SK-N-SH treated with all-trans-retinoic acid at 6 μM for 48 hours (cell line): ENCODE data around the gene FKBP2.

Experiments used
- OSR1 ChIP-seq: fragments of 250-450 bp; sonication (Bioruptor Pico); IDR thresholded peaks from 2 replicates; pipeline ENCODE4 v1.8.0; 2022; ENCODE audit warnings: moderate library complexity, mild to moderate bottlenecking, inconsistent platforms
- PPARA ChIP-seq: fragments of 250-450 bp; sonication (Bioruptor Pico); IDR thresholded peaks from 2 replicates; pipeline ENCODE4 v1.5.0; 2020; ENCODE audit warnings: mild to moderate bottlenecking, borderline replicate concordance
- RARB ChIP-seq: fragments of 250-450 bp; sonication (Bioruptor Pico); IDR thresholded peaks from 2 replicates; pipeline ENCODE4 v1.8.0; 2021; ENCODE audit warnings: mild to moderate bottlenecking, moderate library complexity
- SNAI2 ChIP-seq: fragments of 250-450 bp; sonication (Bioruptor Pico); IDR thresholded peaks from 2 replicates; pipeline ENCODE4 v1.5.0; 2020; ENCODE audit warnings: mild to moderate bottlenecking, moderate library complexity
- TCF4 ChIP-seq: fragments of 250-450 bp; sonication (Bioruptor Pico); IDR thresholded peaks from 2 replicates; pipeline ENCODE4 v1.8.0; 2021; ENCODE audit warnings: mild to moderate bottlenecking, moderate library complexity, borderline replicate concordance
- TSHZ2 ChIP-seq: fragments of 250-450 bp; sonication (Bioruptor Pico); IDR thresholded peaks from 2 replicates; pipeline ENCODE4 v1.5.0; 2020; ENCODE audit warnings: mild to moderate bottlenecking, moderate library complexity
- ZC3H10 ChIP-seq: fragments of 250-450 bp; sonication (Bioruptor Pico); IDR thresholded peaks from 2 replicates; pipeline ENCODE4 v1.5.1; 2021; ENCODE audit warnings: mild to moderate bottlenecking, moderate library complexity
- ZFP3 ChIP-seq: fragments of 250-450 bp; sonication (Bioruptor Pico); IDR thresholded peaks from 2 replicates; pipeline ENCODE4 v1.5.0; 2020; ENCODE audit warnings: mild to moderate bottlenecking, moderate library complexity
- ZNF70 ChIP-seq: fragments of 450-650 bp; formaldehyde crosslinking; IDR thresholded peaks from 2 replicates; pipeline ENCODE4 v1.5.0; 2020; ENCODE audit warnings: mild to moderate bottlenecking, moderate library complexity
- TF ChIP-seq, protein P1 (sequence below): fragments of 250-450 bp; sonication (Bioruptor Pico); IDR thresholded peaks from 2 replicates; pipeline ENCODE4 v1.8.0; 2020; ENCODE audit warnings: mild to moderate bottlenecking, moderate library complexity, borderline replicate concordance
- TF ChIP-seq, protein P2 (sequence below): fragments of 250-450 bp; sonication (Bioruptor Pico); IDR thresholded peaks from 2 replicates; pipeline ENCODE4 v1.5.1; 2021; ENCODE audit warnings: mild to moderate bottlenecking, moderate library complexity

DNA sequence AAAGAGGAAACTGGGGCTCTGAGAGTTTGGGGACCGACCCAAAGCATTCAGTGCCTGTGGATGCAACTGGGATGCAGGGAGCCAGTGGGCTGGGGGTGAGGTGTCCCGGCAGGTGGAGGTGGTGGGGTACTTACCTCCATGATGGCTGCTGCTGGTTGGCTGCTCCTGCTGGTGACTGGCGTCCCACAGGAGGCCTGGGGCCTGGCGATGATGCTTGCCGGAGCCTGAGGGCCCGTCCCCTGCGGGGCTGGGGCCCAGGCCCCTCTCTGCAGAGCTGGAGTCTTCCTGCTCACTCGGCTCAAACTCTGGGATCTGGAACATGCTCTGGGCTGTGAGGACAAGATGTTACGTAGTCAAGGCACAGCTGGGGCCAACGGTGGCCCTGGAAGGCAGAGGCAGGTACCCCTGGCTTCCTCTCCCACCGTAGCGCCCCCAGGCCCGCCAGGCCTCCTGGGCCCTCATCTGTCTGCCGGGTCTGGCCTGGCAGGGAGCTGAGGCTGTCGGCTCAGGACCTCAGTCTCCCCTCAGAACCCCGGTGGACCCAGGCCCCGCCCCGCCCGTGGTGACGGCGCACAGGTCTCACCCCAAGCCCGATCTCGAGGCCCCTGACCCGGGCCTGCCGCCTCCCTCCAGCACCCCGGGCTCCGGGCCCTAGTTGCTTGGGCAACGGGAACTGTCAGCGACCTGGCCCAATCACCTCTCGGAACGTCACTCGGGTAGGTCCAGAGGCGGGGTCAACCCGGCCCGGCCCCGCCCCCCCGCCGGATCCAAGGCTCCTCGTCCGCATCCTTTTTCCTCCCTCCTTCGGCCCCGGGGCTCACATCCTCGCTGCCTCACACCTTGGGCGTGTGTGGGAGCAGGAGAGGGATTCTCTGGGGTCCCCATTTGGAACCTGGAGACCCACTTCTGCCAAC lies 43.4 kb downstream of the FKBP2 start, which contains the start of gene BAD:
- TF ChIP-seq, protein P1, sequence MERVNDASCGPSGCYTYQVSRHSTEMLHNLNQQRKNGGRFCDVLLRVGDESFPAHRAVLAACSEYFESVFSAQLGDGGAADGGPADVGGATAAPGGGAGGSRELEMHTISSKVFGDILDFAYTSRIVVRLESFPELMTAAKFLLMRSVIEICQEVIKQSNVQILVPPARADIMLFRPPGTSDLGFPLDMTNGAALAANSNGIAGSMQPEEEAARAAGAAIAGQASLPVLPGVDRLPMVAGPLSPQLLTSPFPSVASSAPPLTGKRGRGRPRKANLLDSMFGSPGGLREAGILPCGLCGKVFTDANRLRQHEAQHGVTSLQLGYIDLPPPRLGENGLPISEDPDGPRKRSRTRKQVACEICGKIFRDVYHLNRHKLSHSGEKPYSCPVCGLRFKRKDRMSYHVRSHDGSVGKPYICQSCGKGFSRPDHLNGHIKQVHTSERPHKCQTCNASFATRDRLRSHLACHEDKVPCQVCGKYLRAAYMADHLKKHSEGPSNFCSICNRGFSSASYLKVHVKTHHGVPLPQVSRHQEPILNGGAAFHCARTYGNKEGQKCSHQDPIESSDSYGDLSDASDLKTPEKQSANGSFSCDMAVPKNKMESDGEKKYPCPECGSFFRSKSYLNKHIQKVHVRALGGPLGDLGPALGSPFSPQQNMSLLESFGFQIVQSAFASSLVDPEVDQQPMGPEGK (CRISPR knock-in tag) = no peak
- TF ChIP-seq RARB (CRISPR knock-in tag) (no peak), PPARA (no peak), SNAI2 (no peak), TSHZ2 (no peak), ZC3H10 (CRISPR knock-in tag) (no peak), ZFP3 (no peak), TCF4 (CRISPR knock-in tag) (no peak), ZNF70 (no peak), OSR1 (no peak)
- TF ChIP-seq, protein P2, sequence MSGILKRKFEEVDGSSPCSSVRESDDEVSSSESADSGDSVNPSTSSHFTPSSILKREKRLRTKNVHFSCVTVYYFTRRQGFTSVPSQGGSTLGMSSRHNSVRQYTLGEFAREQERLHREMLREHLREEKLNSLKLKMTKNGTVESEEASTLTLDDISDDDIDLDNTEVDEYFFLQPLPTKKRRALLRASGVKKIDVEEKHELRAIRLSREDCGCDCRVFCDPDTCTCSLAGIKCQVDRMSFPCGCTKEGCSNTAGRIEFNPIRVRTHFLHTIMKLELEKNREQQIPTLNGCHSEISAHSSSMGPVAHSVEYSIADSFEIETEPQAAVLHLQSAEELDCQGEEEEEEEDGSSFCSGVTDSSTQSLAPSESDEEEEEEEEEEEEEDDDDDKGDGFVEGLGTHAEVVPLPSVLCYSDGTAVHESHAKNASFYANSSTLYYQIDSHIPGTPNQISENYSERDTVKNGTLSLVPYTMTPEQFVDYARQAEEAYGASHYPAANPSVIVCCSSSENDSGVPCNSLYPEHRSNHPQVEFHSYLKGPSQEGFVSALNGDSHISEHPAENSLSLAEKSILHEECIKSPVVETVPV (CRISPR knock-in tag) = no peak
